Heart left ventricle (tissue), 16 donors: Measurements from ENCODE around the gene HSPA1L. TPM values are rescaled to one million over a fixed set of nuclear protein-coding genes. Genes with fewer than 3 reads are reported as not detected.
"Not testable (repeated sequence)": the region's sequence is repeated elsewhere in the genome, so short reads cannot be mapped to it uniquely, and the experiment has no call there.

Experiments
- ATAC-seq, 4 donors: fragments of 200-7000 bp; cut with Tn5 transposase; one replicate each; pipeline ENCODE4 v1.9.1; 2020 to 2022; ENCODE audit warnings: moderate library complexity in 4 of 4, mild to moderate bottlenecking in 3 of 4, moderate number of reproducible peaks in 1 of 4
- DNase-seq, 5 donors: peaks; one replicate each; pipeline ENCODE4 v3.0.0-alpha.2; 2020
- H3K27ac ChIP-seq, 12 donors: fragments of 200-600 bp; sonication (generic) in 4 of 12; one replicate each; pipeline versions ENCODE4 v1.5.0 to v1.8.0; 2016 to 2022; ENCODE audit warnings: mild to moderate bottlenecking in 2 of 12
- H3K27me3 ChIP-seq, 9 donors: fragments of 200-600 bp; sonication (generic) in 2 of 9; one replicate each; pipeline versions ENCODE4 v1.5.1 to v1.8.0; 2016 to 2022; ENCODE audit warnings: mild to moderate bottlenecking in 3 of 9
- H3K36me3 ChIP-seq, 9 donors: fragments of 200-600 bp; sonication (generic) in 2 of 9; one replicate each; pipeline versions ENCODE4 v1.5.0 to v1.8.0; 2018 to 2022; ENCODE audit warnings: mild to moderate bottlenecking in 2 of 9
- H3K4me1 ChIP-seq, 12 donors: fragments of 200-600 bp; sonication (generic) in 4 of 12; one replicate each; pipeline versions ENCODE4 v1.5.0 to v1.8.0; 2016 to 2022; ENCODE audit warnings: mild to moderate bottlenecking in 3 of 12
- H3K4me3 ChIP-seq, 12 donors: fragments of 200-600 bp; sonication (generic) in 4 of 12; one replicate each; pipeline versions ENCODE4 v1.5.0 to v1.8.0; 2017 to 2022; ENCODE audit warnings: mild to moderate bottlenecking in 9 of 12, moderate library complexity in 4 of 12
- H3K9me3 ChIP-seq, 12 donors: fragments of 200-600 bp; sonication (generic) in 4 of 12; one replicate each; pipeline versions ENCODE4 v1.5.0 to v1.8.0; 2016 to 2022; ENCODE audit warnings: mild to moderate bottlenecking in 1 of 12
- POLR2A ChIP-seq, 2 donors: fragments of 450-650 bp; IDR thresholded peaks; one replicate each; pipeline ENCODE4 v1.6.1; 2017; ENCODE audit warnings: antibody characterized with exemption in 2 of 2, mild to moderate bottlenecking in 2 of 2, moderate library complexity in 2 of 2
- WGBS, 4 donors: extraction: QIAGEN DNeasy Blood & Tissue Kit in 2 of 4; methylation state at CpG; one replicate each; pipeline versions ENCODE4 v1.1.5 to v1.1.7; 2013 to 2018; 5-methylcytosine and 5-hydroxymethylcytosine counted together
- intact Hi-C, 10 donors: fragments of 100-400 bp; cut with DNase I; formaldehyde crosslinking; loops; one replicate each; pipeline versions ENCODE4 v1.11.1 to v1.14.2; 2022
- polyA plus RNA-seq, 2 donors: library from polyadenylated mRNA; stranded (reverse); fragments of 200-250 nt; gene quantifications; one replicate each; pipeline ENCODE4 v1.2.3, GENCODE V29; 2013
- total RNA-seq, 9 donors: library from RNA; depleted of rRNA in 2 of 9; stranded (reverse); fragments of >200 nt in 2 of 9; fragmentation: NEBNext Ultra II Directional in 3 of 9; extraction: Animal tissue kit (Norgen Biotek cat#: 25700) in 3 of 9; gene quantifications; one replicate each; pipeline versions ENCODE4 v1.1.0 to v1.2.4, GENCODE V29; 2016 to 2023
- TF ChIP-seq, protein P1 (sequence below), 12 donors: fragments of 200-600 bp; sonication (generic) in 4 of 12; IDR thresholded peaks; one replicate each; pipeline versions ENCODE4 v1.5.0 to v1.8.0; 2018 to 2022; ENCODE audit warnings: antibody characterized with exemption in 12 of 12, mild to moderate bottlenecking in 5 of 12
- donor health status: ischemic (EF 13 %, LVEDD 7.1; RV severe dilation, severe dysfunction).
- donor health status: healthy with polysubstance abuse.
- donor health status: DM: no; HTN: yes; CAD: no.
- donor health status: DM: no; HTN: no; CAD: no.
- donor health status: ischemic (EF 25% LVEDD 6.9; RV normal size, moderate dysfunction).
- donor health status: ischemic (EF 25% LVEDD 5.7; RV mildly dilated, moderate dysfunction).
- donor health status: healthy.
- donor health status: DM: yes; HTN: yes; CAD: no.
- donor health status: ischemic (EF 35%, LVEDD 5.7; RV mildly dilated, moderate dysfunction).
- donor health status: nonischemic (EF 11% LVEDD 7.7; RV severe dilation, severe dysfunction).
- donor health status: DM: yes; HTN: yes; CAD: no.
- donor health status: PGD.
- donor health status: ischemic (EF 29% LVEDD 5.4; RV normal size, mild dysfunction).
- donor health status: nonischemic (EF 23%, LVEDD 6.1; RV moderate dilation, normal function).

HSPA1L gene
- total and polyA plus RNA-seq, 11 donors = 0.95 to 3.6 (median 1.8) TPM

DNA sequence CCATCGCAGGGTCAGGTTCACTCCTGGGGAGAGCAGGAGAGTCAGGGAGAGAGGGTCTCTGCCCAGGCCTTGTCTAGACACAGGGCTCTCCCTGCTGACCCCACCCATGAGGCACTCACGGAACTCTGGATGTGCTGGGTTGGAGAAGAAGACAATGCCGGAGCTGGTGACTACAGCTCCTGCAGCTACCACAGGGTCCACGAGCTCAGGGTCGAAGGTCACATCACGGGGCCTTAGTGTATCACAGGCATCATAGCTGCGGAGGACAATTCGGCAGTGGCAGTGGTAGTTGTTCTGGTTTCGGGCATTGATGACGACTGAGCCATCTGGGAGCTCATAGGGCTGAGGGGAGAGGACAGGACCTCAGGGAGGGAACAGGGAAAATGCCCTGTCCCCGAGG lies 44.8 kb upstream of the HSPA1L start:
- 90 to 94% (median 92%) methylated on average over 10 to 11 of the region's 11 CpGs for WGBS, 4 donors
- H3K27ac ChIP-seq = no peak overlapping the region
- no peaks in the 10 kb centered on the region for H3K9me3 ChIP-seq
- TF ChIP-seq, protein P1, sequence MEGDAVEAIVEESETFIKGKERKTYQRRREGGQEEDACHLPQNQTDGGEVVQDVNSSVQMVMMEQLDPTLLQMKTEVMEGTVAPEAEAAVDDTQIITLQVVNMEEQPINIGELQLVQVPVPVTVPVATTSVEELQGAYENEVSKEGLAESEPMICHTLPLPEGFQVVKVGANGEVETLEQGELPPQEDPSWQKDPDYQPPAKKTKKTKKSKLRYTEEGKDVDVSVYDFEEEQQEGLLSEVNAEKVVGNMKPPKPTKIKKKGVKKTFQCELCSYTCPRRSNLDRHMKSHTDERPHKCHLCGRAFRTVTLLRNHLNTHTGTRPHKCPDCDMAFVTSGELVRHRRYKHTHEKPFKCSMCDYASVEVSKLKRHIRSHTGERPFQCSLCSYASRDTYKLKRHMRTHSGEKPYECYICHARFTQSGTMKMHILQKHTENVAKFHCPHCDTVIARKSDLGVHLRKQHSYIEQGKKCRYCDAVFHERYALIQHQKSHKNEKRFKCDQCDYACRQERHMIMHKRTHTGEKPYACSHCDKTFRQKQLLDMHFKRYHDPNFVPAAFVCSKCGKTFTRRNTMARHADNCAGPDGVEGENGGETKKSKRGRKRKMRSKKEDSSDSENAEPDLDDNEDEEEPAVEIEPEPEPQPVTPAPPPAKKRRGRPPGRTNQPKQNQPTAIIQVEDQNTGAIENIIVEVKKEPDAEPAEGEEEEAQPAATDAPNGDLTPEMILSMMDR (IDR thresholded peaks at IDR 0.05) = no peak
- no peak for TF ChIP-seq POLR2A (IDR thresholded peaks at IDR 0.05)
- H3K4me1 ChIP-seq = peaks cover 0 to 24% (median 16%) of the 10 kb centered on the region in 12 donors
- peaks cover 0 to 54% (median 41%) of the 10 kb centered on the region in 9 donors for H3K36me3 ChIP-seq
- no peak overlapping the region for H3K4me3 ChIP-seq
- intact Hi-C loops = loop anchor here in 1 of 10 donors (10.0 kb wide), 1 partner anchor 175 kb away; the partner anchor contains the start of gene LY6G5C
- no peak for DNase-seq
- no peaks in the 10 kb centered on the region for H3K27me3 ChIP-seq
- no peak for ATAC-seq

DNA sequence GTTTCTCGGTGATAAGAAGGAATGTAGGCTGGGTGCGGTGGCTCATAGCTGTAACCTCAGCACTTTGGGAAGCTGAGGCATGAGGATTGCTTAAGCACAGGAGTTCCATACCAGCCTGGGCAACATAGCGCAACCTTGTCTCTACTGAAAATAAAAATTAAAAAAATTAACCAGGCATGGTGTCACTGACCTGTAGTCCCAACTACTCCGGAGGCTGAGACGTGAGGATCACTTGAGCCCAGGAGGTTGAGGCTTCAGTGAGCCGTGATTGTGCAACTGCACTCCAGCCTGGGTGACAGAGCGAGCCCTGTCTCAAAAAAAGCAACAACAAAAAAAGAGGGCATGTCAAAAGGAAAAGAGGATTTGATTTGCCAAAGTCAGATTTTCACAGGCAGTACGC lies 43.6 kb upstream of the HSPA1L start:
- TF ChIP-seq, protein P1 (IDR thresholded peaks at IDR 0.05) = no peak
- no peak for TF ChIP-seq POLR2A (IDR thresholded peaks at IDR 0.05)
- intact Hi-C loops = no loop called here
- DNase-seq (no peak), ATAC-seq (no peak)
- H3K9me3 ChIP-seq = no peaks in the 10 kb centered on the region
- no peak overlapping the region for H3K4me3 ChIP-seq
- H3K27me3 ChIP-seq = no peaks in the 10 kb centered on the region
- H3K4me1 ChIP-seq = peaks cover 0 to 17% (median 13%) of the 10 kb centered on the region in 12 donors
- peaks cover 0 to 54% (median 41%) of the 10 kb centered on the region in 9 donors for H3K36me3 ChIP-seq
- no peak overlapping the region for H3K27ac ChIP-seq
- 89 to 97% (median 97%) methylated on average over 8 of the region's 8 CpGs for WGBS, 4 donors

DNA sequence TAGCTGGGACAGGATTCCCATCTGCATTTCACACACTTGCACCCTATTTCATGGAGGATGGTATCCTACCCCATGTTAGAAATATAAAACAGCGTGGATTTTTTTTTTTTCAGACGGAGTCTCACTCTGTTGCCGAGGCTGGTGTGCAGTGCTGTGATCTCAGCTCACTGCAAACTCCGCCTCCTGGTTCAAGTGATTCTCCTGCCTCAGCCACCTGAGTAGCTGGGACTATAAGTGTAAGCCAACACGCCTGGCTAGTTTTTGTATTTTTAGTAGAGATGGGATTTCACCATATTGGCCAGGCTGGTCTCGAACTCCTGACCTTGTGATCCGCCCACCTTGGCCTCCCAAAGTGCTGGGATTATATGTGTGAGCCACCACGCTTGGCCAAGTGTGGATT lies 42.7 kb upstream of the HSPA1L start:
- ATAC-seq, H3K27me3 ChIP-seq, H3K4me3 ChIP-seq, H3K27ac ChIP-seq, H3K9me3 ChIP-seq, intact Hi-C loops, DNase-seq: not testable (repeated sequence)
- H3K4me1 ChIP-seq = peaks cover 0 to 12% (median 8%) of the 10 kb centered on the region in 12 donors
- H3K36me3 ChIP-seq = peaks cover 0 to 54% (median 41%) of the 10 kb centered on the region in 9 donors
- 84 to 97% (median 93%) methylated on average over 8 of the region's 8 CpGs for WGBS, 4 donors

DNA sequence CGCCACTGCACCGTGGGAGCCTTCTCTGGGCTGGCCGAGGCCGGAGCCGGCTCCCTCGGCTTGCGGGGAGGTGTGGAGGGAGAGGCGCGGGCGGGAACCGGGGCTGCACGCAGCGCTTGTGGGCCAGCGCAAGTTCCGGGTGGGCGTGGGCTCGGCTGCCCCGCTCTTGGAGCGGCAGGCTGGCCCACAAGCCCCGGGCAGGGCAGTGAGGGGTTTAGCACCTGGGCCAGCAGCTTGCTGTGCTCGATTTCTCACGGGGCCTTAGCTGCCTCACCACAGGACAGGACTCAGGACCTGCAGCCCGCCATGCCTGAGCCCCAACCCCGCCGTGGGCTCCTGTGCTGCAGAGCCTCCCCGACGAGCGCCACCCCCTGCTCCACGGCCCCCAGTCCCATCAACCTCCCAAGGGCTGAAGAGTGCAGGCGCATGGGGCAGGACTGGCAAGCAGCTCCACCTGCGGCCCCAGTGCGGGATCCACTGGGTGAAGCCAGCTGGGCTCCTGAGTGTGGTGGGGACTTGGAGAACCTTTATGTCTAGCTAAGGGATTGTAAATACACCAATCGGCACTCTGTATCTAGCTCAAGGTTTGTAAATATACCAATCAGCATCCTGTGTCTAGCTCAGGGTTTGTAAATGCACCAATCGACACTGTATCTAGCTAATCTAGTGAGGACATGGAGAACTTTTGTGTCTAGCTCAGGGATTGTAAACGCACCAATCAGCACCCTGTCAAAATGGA lies 37.1 kb upstream of the HSPA1L start:
- H3K27me3 ChIP-seq, H3K27ac ChIP-seq, H3K9me3 ChIP-seq, H3K4me1 ChIP-seq, intact Hi-C loops, ATAC-seq, DNase-seq, H3K4me3 ChIP-seq: not testable (repeated sequence)
- WGBS, 4 donors = 78 to 91% (median 89%) methylated on average over 14 to 35 of the region's 35 CpGs
- H3K36me3 ChIP-seq = peaks cover 0 to 13% (median 3%) of the 10 kb centered on the region in 9 donors

DNA sequence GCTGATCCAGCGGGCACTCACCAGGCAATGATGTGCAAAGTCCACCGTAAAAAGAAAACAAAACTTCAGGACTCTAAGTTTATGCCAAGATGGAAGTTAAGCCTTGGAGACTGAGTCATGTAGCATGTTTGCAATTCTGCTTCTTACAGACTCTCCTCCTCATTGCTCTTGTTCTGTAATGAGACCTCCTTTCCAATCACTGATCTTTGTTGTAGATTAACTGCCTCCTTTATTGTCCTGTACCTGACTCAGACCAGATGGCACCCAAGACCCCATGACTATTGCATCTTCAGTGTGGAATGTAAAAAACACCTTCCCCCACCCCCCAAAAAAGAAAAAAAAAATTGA lies 36.4 kb upstream of the HSPA1L start:
- intact Hi-C loops = no loop called here
- TF ChIP-seq, protein P1 (IDR thresholded peaks at IDR 0.05) = no peak
- TF ChIP-seq POLR2A (IDR thresholded peaks at IDR 0.05) = no peak
- Histone ChIP-seq H3K27me3 (no peaks in the 10 kb centered on the region), H3K4me1 (no peaks in the 10 kb centered on the region), H3K4me3 (no peak overlapping the region), H3K27ac (no peak overlapping the region), H3K9me3 (no peaks in the 10 kb centered on the region), H3K36me3 (peaks cover 0 to 6% (median 0%) of the 10 kb centered on the region in 9 donors)
- ATAC-seq (no peak), DNase-seq (no peak)
- WGBS, 4 donors = 81 to 87% (median 85%) methylated on average over 2 of the region's 2 CpGs
